Endodermal cell (in vitro differentiated cells): Measurements from ENCODE around the gene PPP2CA. TPM values are rescaled to one million over a fixed set of nuclear protein-coding genes. Genes with fewer than 3 reads are reported as not detected.

Source experiments
- DNase-seq: peaks from one replicate; pipeline ENCODE4 v3.0.0-alpha.2; 2017
- H3K27ac ChIP-seq: 2 replicates; pipeline ENCODE4 v1.5.1; 2013; ENCODE audit warnings: mild to moderate bottlenecking, low read depth, low read length, moderate library complexity
- H3K27me3 ChIP-seq: 2 replicates; pipeline ENCODE4 v1.6.1; 2013; ENCODE audit warnings: mild to moderate bottlenecking, low read length, moderate library complexity; ENCODE audit not compliant: insufficient read depth, control insufficient read depth, poor library complexity, severe bottlenecking
- H3K36me3 ChIP-seq: 2 replicates; pipeline ENCODE4 v1.7.0; 2013; ENCODE audit warnings: mild to moderate bottlenecking, low read length, moderate library complexity; ENCODE audit not compliant: control insufficient read depth, insufficient read depth
- H3K4me1 ChIP-seq: one replicate; pipeline ENCODE4 v1.7.0; 2013; ENCODE audit warnings: low read length; ENCODE audit not compliant: control insufficient read depth, insufficient read depth
- H3K4me3 ChIP-seq: 2 replicates; pipeline ENCODE4 v1.5.1; 2013; ENCODE audit warnings: mild to moderate bottlenecking, low read length, moderate library complexity
- H3K9ac ChIP-seq: 2 replicates; pipeline ENCODE4 v1.6.1; 2013; ENCODE audit warnings: mild to moderate bottlenecking, low read length, moderate library complexity; ENCODE audit not compliant: poor library complexity, severe bottlenecking; ENCODE audit errors: extremely low read depth
- H3K9me3 ChIP-seq: 2 replicates; pipeline ENCODE4 v1.6.1; 2013; ENCODE audit warnings: mild to moderate bottlenecking, low read length, moderate library complexity; ENCODE audit not compliant: control insufficient read depth
- H3K27ac Mint-ChIP-seq: 2 replicates; pipeline ENCODE4 v1.8.0; 2020; ENCODE audit warnings: mixed read lengths
- H3K27me3 Mint-ChIP-seq: 2 replicates; pipeline ENCODE4 v1.8.0; 2021; ENCODE audit warnings: mild to moderate bottlenecking, mixed read lengths; ENCODE audit not compliant: insufficient read depth
- H3K36me3 Mint-ChIP-seq: 2 replicates; pipeline ENCODE4 v1.8.0; 2020; ENCODE audit warnings: low read depth, mixed read lengths
- H3K4me1 Mint-ChIP-seq: 2 replicates; pipeline ENCODE4 v1.8.0; 2020; ENCODE audit warnings: mixed read lengths
- H3K4me3 Mint-ChIP-seq: 2 replicates; pipeline ENCODE4 v1.8.0; 2020; ENCODE audit warnings: mild to moderate bottlenecking, moderate library complexity, mixed read lengths
- H3K9me3 Mint-ChIP-seq: 2 replicates; pipeline ENCODE4 v1.8.0; 2020; ENCODE audit warnings: mild to moderate bottlenecking, mixed read lengths
- CTCF ChIP-seq: fragments of 200-600 bp; sonication (generic); conservative IDR thresholded peaks from 2 replicates; pipeline ENCODE4 v1.5.0; 2021; ENCODE audit warnings: antibody characterized with exemption, mild to moderate bottlenecking
- WGBS, 2 experiments: methylation state at CpG; one replicate each; pipeline versions ENCODE4 v1.1.5 to v1.1.7; 2013; ENCODE audit warnings: missing lambda C conversion rate in 2 of 2, mixed read lengths in 1 of 2; ENCODE audit not compliant: insufficient coverage in 1 of 2, insufficient read length in 1 of 2; 5-methylcytosine and 5-hydroxymethylcytosine counted together
- total RNA-seq, 2 donors: library from RNA; stranded (reverse); fragmentation: NEBNext Ultra II Directional in 1 of 2; extraction: Animal tissue kit (Norgen Biotek cat#: 25700) in 1 of 2; gene quantifications; 2 replicates in 1 of 2; 3 replicates in 1 of 2; pipeline ENCODE4 v1.2.1, GENCODE V29; 2021

PPP2CA gene
- total RNA-seq, 2 donors from 2014 or later, result 174 to 185 TPM

- WGBS, 2 experiments, result 91% methylated on average over 3 of the region's 3 CpGs
Measured at GRCh38 chr5:134203630-134204029, 22.2 kb downstream of the PPP2CA start.

GRCh38 chr5:134195666-134196065 lies 30.2 kb downstream of the PPP2CA start:
- 75 to 76% methylated on average over 4 to 5 of the region's 5 CpGs for WGBS, 2 experiments
- peaks cover 64% of the 10 kb centered on the region for H3K36me3 ChIP-seq
- no peaks in the 10 kb centered on the region for H3K9me3 ChIP-seq
- H3K4me1 Mint-ChIP-seq, result peaks cover 17% of the 10 kb centered on the region
- no peaks in the 10 kb centered on the region for H3K9me3 Mint-ChIP-seq
- H3K4me3 ChIP-seq, result no peak overlapping the region
- no peak for DNase-seq
- no peaks in the 10 kb centered on the region for H3K27me3 ChIP-seq
- peaks cover 10% of the 10 kb centered on the region for H3K4me1 ChIP-seq
- no peak overlapping the region for H3K27ac Mint-ChIP-seq
- H3K4me3 Mint-ChIP-seq, result no peak overlapping the region
- peaks cover 54% of the 10 kb centered on the region for H3K36me3 Mint-ChIP-seq
- no peaks in the 10 kb centered on the region for H3K27me3 Mint-ChIP-seq
- TF ChIP-seq CTCF, result no peak
- H3K27ac ChIP-seq, result no peak overlapping the region
- no peak overlapping the region for H3K9ac ChIP-seq

More at GRCh38 chr5:134203630-134204029, 22.2 kb downstream of the PPP2CA start:
- H3K9me3 Mint-ChIP-seq, result no peaks in the 10 kb centered on the region
- H3K4me3 Mint-ChIP-seq, result no peak overlapping the region
- H3K9me3 ChIP-seq, result no peaks in the 10 kb centered on the region
- no peak overlapping the region for H3K9ac ChIP-seq
- H3K4me3 ChIP-seq, result no peak overlapping the region
- H3K27ac Mint-ChIP-seq, result no peak overlapping the region
- H3K36me3 ChIP-seq, result peaks cover 78% of the 10 kb centered on the region
- no peaks in the 10 kb centered on the region for H3K4me1 ChIP-seq
- H3K27me3 Mint-ChIP-seq, result no peaks in the 10 kb centered on the region
- H3K36me3 Mint-ChIP-seq, result peaks cover 72% of the 10 kb centered on the region
- no peak for DNase-seq
- H3K4me1 Mint-ChIP-seq, result peaks cover 3% of the 10 kb centered on the region
- no peak overlapping the region for H3K27ac ChIP-seq
- H3K27me3 ChIP-seq, result no peaks in the 10 kb centered on the region
- TF ChIP-seq CTCF, result no peak

- no peaks in the 10 kb centered on the region for H3K27me3 Mint-ChIP-seq
- DNase-seq, result no peak
- H3K4me3 ChIP-seq, result no peak overlapping the region
- peaks cover 6% of the 10 kb centered on the region for H3K36me3 ChIP-seq
- H3K27me3 ChIP-seq, result no peaks in the 10 kb centered on the region
- no peak overlapping the region for H3K4me3 Mint-ChIP-seq
- H3K27ac Mint-ChIP-seq, result no peak overlapping the region
- H3K9ac ChIP-seq, result no peak overlapping the region
- 83 to 92% methylated on average over 1 to 2 of the region's 3 CpGs for whole genome bisulfite sequencing, 2 experiments
- H3K4me1 Mint-ChIP-seq, result no peaks in the 10 kb centered on the region
- no peaks in the 10 kb centered on the region for H3K9me3 Mint-ChIP-seq
- H3K9me3 ChIP-seq, result no peaks in the 10 kb centered on the region
- no peaks in the 10 kb centered on the region for H3K4me1 ChIP-seq
- TF ChIP-seq CTCF, result no peak
- H3K27ac ChIP-seq, result no peak overlapping the region
- no peaks in the 10 kb centered on the region for H3K36me3 Mint-ChIP-seq
Measured at GRCh38 chr5:134189031-134189430, 36.8 kb downstream of the PPP2CA start.
